ENCODE results near the gene RPS6KL1.

GRCh38 chr14:74956280-74957072 is 33.4 kb upstream of the RPS6KL1 start:
- TF ChIP-seq EZH2 (IDR thresholded peaks at IDR 0.05; ENCODE audit: insufficient read depth, poor library complexity, severe bottlenecking) (no peak), EZH2phosphoT487 (IDR thresholded peaks at IDR 0.05; ENCODE audit: insufficient read depth, low read depth) (no peak)
